Measurements from ENCODE around the gene LDB3. TPM values are rescaled to one million over a fixed set of nuclear protein-coding genes. Genes with fewer than 3 reads are reported as not detected.

Gene LDB3
- total and polyA plus RNA-seq, 3 donors from 2014 or later: 2.7 to 20.3 (median 3.6) TPM

DNA sequence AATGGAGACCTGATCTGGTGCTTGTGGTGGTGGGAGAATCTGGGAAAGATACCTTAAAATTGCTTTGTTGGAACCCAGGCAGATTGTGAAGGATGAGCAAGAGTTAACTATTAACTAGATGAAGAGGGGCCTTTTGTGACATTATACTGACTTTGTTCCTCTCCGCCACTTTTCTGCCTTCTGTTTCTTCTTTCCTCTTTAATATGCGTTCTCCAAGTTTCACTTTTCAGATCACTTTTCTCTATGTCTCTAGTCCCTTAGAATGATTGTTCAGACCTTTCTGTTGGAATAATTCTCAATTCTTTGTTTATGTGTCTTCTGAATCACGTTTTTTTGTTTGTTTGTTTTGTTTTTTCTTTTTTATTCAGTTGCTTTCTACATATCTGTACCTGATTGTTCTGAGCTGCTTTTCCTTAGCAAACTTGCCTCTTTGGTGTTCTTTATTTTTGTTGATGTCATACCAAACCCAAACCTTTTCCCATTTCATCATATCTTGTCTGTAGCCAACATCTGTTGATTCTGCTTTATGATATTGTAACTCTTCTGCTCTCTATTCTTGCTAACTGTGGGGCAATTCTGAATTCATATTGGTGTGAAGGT, 90.9 kb downstream of the LDB3 start:
- peak overlapping the region; percentile 96 to 98 for H3K27ac ChIP-seq

DNA sequence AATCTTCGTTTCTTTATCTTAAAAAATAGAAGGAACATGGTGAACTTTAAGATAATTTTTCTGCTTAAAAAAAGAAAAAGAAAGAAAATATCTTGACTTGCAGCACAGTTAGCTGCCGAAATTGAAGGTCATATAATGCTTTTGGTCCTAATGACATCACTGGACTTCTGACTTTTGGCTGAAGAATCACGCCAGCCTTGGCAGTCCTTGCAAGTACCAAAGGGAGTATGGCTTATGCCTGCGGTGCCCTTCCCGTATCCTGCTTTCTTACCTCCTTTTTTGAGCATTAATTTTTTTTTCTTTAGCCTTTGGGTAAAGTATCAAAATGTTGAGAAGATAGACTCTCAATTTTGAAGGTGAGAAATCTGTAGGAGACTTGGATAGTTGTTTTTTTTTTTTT, 95.1 kb downstream of the LDB3 start:
- H3K4me1 ChIP-seq: peaks cover 26% of the 10 kb centered on the region
- intact Hi-C loops (cut with DNase I; ENCODE audit: low total_unique reads): no loop called here
- TF ChIP-seq CTCF (IDR thresholded peaks at IDR 0.05) (no peak), POLR2A (IDR thresholded peaks at IDR 0.05) (no peak)
- peak; percentile 70 for DNase-seq
- no peaks in the 10 kb centered on the region for H3K36me3 ChIP-seq (ENCODE audit: low read depth, missing control alignments)
- no peaks in the 10 kb centered on the region for H3K9me3 ChIP-seq
- no peaks in the 10 kb centered on the region for H3K27me3 ChIP-seq
- WGBS, 2 donors: 25 to 44% methylated on average over 5 of the region's 5 CpGs
- no peak overlapping the region for H3K4me3 ChIP-seq
- H3K27ac ChIP-seq: peak overlapping the region; percentile 27 to 78

More for the DNA sequence above, 90.9 kb downstream of the LDB3 start:
- DNase-seq: no peak
- 7 to 10% methylated on average over 3 of the region's 3 CpGs for WGBS, 2 donors
- TF ChIP-seq POLR2A (IDR thresholded peaks at IDR 0.05): no peak
- no peak for TF ChIP-seq CTCF (IDR thresholded peaks at IDR 0.05)
- intact Hi-C loops (cut with DNase I; ENCODE audit: low total_unique reads): no loop called here
- Histone ChIP-seq H3K9me3 (no peaks in the 10 kb centered on the region), H3K4me1 (peaks cover 28% of the 10 kb centered on the region), H3K4me3 (peak overlapping the region in 1 of 2 donors; percentile 96), H3K27me3 (no peaks in the 10 kb centered on the region), H3K36me3 (ENCODE audit: low read depth, missing control alignments) (no peaks in the 10 kb centered on the region)

DNA sequence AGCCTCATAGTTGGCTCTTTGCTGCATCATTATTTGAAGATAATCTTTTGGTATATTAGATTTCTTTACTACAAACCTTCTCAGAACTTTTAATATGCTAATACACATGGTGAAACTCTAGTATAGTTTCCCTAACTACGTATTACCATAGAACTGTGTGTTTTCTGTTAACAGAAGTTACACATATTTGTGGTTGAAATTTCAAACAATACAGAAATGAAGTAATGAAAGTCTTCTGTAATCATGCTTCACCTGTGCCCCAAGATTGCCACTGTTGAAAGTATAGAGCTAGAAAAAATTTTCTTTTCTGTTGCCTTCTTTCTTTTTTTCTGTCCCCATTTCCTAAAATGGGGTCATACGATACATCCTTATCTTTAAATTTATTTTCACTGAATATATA, 97.2 kb downstream of the LDB3 start:
- intact Hi-C loops (cut with DNase I; ENCODE audit: low total_unique reads): no loop called here
- H3K9me3 ChIP-seq: no peaks in the 10 kb centered on the region

DNA sequence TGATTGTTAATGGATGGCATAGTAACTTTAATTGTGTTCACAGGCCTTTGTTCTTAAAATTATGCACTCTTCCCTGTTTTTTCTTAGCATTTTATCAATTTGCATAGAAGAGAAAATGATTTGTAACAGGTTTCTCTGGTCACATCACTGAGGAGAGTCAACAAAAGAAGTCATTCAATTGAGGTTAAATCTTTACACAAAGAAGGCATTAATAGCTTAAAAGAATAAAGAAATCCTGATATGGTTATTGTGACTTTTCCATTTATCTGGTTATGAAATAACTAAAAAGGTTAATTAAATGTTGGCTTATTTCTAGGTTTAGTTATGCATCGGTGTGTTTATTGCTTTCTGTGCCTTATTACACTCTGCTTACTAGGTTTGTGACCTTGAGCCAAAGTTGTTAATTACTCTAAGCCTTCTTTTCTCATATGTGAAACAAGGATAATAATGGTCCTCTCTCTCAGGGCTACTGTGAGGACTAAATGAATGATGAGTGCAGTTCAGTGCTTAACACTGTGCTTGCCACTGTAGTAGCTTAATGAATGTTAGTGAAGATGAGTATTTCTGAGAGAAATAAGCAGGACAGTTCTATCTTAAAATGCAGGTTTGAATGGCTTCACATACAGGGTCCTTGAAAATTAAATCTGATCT, 100.2 kb downstream of the LDB3 start:
- Histone ChIP-seq H3K27ac (no peak overlapping the region), H3K36me3 (ENCODE audit: low read depth, missing control alignments) (no peaks in the 10 kb centered on the region), H3K27me3 (no peaks in the 10 kb centered on the region), H3K4me1 (peaks cover 28% of the 10 kb centered on the region), H3K9me3 (no peaks in the 10 kb centered on the region), H3K4me3 (no peak overlapping the region)
- WGBS, 2 donors: 35 to 45% methylated on average over 1 of the region's 1 CpG
- DNase-seq: no peak
- intact Hi-C loops (cut with DNase I; ENCODE audit: low total_unique reads): no loop called here
- no peak for TF ChIP-seq POLR2A (IDR thresholded peaks at IDR 0.05)
- TF ChIP-seq CTCF (IDR thresholded peaks at IDR 0.05): no peak

More for the DNA sequence above, 97.2 kb downstream of the LDB3 start:
- no peak overlapping the region for H3K27ac ChIP-seq
- no peaks in the 10 kb centered on the region for H3K36me3 ChIP-seq (ENCODE audit: low read depth, missing control alignments)
- 73 to 87% methylated on average over 2 of the region's 2 CpGs for WGBS, 2 donors
- H3K4me1 ChIP-seq: peaks cover 34% of the 10 kb centered on the region
- DNase-seq: no peak
- no peak for TF ChIP-seq CTCF (IDR thresholded peaks at IDR 0.05)
- no peaks in the 10 kb centered on the region for H3K27me3 ChIP-seq
- H3K4me3 ChIP-seq: no peak overlapping the region

DNA sequence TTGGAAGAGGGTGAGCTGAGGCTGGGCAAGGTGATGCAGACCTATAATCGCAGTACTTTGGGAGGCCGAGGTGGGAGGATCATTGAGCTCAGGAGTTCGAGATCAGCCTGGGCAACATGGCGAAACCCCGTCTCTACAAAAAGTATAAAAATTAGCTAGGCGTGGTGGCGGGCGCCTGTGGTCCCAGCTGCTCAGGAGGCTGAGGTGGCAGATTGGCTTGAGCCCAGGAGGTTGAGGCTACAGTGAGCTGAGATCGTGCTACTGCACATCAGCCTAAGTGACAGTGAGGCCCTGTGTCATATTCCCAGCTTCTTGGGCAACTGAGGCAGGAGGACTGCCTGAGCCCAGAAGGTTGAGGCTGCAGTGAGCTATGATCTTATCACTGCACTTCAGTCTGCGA, 101.7 kb downstream of the LDB3 start:
- DNase-seq: no peak
- TF ChIP-seq CTCF (IDR thresholded peaks at IDR 0.05) (no peak), POLR2A (IDR thresholded peaks at IDR 0.05) (no peak)
- H3K9me3 ChIP-seq: no peaks in the 10 kb centered on the region
- 86 to 91% methylated on average over 10 of the region's 10 CpGs for WGBS, 2 donors
- no peak overlapping the region for H3K4me3 ChIP-seq
- H3K36me3 ChIP-seq (ENCODE audit: low read depth, missing control alignments): no peaks in the 10 kb centered on the region
- H3K27me3 ChIP-seq: no peaks in the 10 kb centered on the region
- H3K4me1 ChIP-seq: peaks cover 33% of the 10 kb centered on the region
- intact Hi-C loops (cut with DNase I; ENCODE audit: low total_unique reads): no loop called here
- H3K27ac ChIP-seq: no peak overlapping the region
